BJ (cell line): ENCODE results near the gene DRG1. TPM values are rescaled to one million over a fixed set of nuclear protein-coding genes. Genes with fewer than 3 reads are reported as not detected.

Experiments used
- CTCF ChIA-PET: fragments of 350-600 bp; formaldehyde crosslinking; extraction: SDS; loops from one replicate; lab custom pipeline; 2021; ENCODE audit warnings: antibody characterized with exemption, inconsistent platforms; lab: Yijun Ruan, JAX
- POLR2A ChIA-PET: fragments of 300-600 bp; sonication (Branson Sonifier 250); formaldehyde crosslinking; extraction: SDS; loops from one replicate; lab custom pipeline; 2021; ENCODE audit warnings: antibody characterized with exemption; lab: Charles Lee
- DNase-seq: peaks from one replicate; pipeline ENCODE4 v3.0.0-alpha.2; 2011; ENCODE audit warnings: low read depth
- H3K27me3 ChIP-seq: 2 replicates; pipeline ENCODE4 v1.6.0; 2011; ENCODE audit warnings: low read length; ENCODE audit not compliant: control insufficient read depth, insufficient read depth
- H3K36me3 ChIP-seq: 2 replicates; pipeline ENCODE4 v1.5.1; 2011; ENCODE audit warnings: low read length; ENCODE audit not compliant: control insufficient read depth, insufficient read depth
- H3K4me3 ChIP-seq: 2 replicates; pipeline ENCODE4 v1.5.1; 2011; ENCODE audit warnings: low read depth, mild to moderate bottlenecking, control low read depth, low read length
- polyA plus RNA-seq: library from polyadenylated mRNA; depleted of rRNA; stranded (reverse); fragments of >200 nt; gene quantifications from 2 replicates; pipeline ENCODE4 v1.2.3, GENCODE V29; 2011
- TF ChIP-seq, protein P1 (sequence below): IDR thresholded peaks from 2 replicates; pipeline ENCODE4 v1.5.1; 2011; ENCODE audit warnings: low read depth, mild to moderate bottlenecking, control low read depth, inconsistent platforms, low read length, moderate library complexity; ENCODE audit not compliant: insufficient read depth

DRG1 gene
- polyA plus RNA-seq, 1 experiment = 70.8 TPM

DNA sequence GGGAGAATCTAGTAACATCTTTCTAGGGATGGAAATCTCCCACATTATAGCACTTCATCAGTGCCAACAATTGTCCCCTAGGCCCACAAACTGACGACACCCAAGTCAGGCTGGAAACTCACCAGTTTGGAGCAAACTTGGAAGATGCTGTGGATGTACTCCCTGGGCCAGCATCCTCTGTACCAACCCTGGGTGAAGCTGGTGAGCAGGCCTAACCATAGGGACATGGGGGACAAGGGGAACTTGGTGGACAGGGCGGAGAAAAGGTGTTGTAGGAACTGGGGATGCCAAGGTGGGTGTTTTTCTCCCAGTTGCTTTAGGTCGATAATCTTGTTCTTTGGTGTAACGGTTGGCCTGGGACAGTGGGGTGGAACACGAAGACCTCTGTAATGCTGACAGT lies 42.2 kb downstream of the DRG1 start:
- no peak for DNase-seq
- Histone ChIP-seq H3K27me3 (no peaks in the 10 kb centered on the region), H3K4me3 (no peak overlapping the region), H3K36me3 (peaks cover 33% of the 10 kb centered on the region)
- TF ChIP-seq, protein P1, sequence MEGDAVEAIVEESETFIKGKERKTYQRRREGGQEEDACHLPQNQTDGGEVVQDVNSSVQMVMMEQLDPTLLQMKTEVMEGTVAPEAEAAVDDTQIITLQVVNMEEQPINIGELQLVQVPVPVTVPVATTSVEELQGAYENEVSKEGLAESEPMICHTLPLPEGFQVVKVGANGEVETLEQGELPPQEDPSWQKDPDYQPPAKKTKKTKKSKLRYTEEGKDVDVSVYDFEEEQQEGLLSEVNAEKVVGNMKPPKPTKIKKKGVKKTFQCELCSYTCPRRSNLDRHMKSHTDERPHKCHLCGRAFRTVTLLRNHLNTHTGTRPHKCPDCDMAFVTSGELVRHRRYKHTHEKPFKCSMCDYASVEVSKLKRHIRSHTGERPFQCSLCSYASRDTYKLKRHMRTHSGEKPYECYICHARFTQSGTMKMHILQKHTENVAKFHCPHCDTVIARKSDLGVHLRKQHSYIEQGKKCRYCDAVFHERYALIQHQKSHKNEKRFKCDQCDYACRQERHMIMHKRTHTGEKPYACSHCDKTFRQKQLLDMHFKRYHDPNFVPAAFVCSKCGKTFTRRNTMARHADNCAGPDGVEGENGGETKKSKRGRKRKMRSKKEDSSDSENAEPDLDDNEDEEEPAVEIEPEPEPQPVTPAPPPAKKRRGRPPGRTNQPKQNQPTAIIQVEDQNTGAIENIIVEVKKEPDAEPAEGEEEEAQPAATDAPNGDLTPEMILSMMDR = no peak
- ChIA-PET POLR2A (interaction anchor here (0.6 kb wide), 1 partner anchor 10 kb away, joined by 13 read pairs; no protein-coding TSS in a partner anchor), CTCF (interaction anchor here (1.6 kb wide), 1 partner anchor 10 kb away, joined by 6 read pairs; no protein-coding TSS in a partner anchor)

DNA sequence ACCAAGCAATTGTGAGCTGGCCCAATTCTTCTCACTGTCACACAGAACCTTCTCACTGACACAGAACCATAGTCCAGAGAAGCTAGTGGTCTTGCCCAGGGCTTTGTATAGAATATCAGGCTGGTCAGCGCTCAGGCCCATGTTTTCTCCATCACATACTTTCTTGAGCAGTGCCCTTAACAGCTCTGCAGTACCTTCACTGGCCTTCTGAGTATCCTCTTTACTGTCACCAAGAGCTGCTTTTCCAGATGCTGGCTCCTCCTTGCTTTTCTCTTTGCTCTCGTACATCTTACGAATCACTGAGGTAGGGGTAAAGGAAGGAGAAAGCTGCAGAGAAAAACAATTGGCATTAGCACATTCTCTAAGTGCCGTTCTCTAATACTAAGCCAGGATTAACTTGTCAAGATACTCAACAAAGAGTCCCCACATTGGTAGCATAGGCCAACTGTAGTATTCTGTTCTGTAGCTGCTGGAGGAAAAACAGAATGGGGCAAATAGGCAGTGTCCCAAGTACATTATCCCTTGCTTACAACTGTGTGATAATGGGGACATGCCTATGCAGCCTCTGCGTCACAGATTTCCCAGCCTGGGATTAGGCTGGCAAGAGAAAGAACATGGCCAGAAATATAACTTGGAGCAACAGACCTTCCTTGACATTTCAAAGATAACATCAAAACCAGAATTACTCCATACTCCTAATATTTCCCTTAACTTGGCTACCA lies 43.5 kb downstream of the DRG1 start:
- H3K4me3 ChIP-seq = no peak overlapping the region
- H3K36me3 ChIP-seq = peaks cover 25% of the 10 kb centered on the region
- TF ChIP-seq, protein P1 = no peak
- ChIA-PET POLR2A (no interaction called here), CTCF (interaction anchor here (1.3 kb wide), 1 partner anchor 8 kb away, joined by 5 read pairs; no protein-coding TSS in a partner anchor)
- no peaks in the 10 kb centered on the region for H3K27me3 ChIP-seq
- no peak for DNase-seq

DNA sequence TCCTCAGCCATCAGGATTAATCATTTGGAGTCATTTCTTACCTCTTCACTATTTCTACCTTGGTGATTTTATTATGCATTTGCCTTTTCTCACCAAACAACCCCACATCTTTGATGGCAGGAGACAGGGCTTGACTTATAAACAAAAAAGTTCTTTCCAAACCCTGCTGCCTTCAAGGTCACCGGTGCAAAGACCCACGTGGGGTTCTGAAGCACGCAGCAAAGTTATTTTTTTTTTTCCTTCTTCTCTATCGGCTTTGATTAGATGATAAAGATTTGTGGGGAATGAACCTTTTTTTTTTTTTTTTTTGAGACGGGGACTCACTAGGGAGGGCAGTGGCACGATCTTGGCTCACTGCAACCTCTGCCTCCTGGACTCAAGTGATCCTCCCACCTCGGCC lies 44.1 kb downstream of the DRG1 start:
- DNase-seq = no peak
- H3K4me3 ChIP-seq = no peak overlapping the region
- POLR2A ChIA-PET = no interaction called here

DNA sequence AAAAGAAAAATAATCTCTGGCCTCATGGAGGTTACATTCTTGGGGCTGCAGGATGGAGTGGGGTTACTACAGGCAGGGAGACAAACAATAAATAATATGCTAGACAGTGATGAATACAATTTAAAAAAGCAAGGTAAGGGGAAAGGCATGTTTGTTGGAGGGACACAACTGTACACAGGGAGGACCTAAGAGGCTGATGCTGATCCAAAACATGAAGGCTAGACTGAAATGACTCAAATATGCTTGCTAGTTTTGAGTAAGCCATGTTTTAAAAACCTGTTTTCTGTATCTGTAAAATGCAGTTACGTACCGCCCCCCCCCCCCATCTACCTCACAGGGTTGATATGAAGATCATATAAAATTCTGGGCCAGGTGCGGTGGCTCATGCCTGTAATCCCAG lies 46.2 kb downstream of the DRG1 start:
- POLR2A ChIA-PET = no interaction called here
- H3K36me3 ChIP-seq = peaks cover 13% of the 10 kb centered on the region
- CTCF ChIA-PET = no interaction called here
- H3K27me3 ChIP-seq = no peaks in the 10 kb centered on the region
- TF ChIP-seq, protein P1 = no peak
- no peak overlapping the region for H3K4me3 ChIP-seq
- no peak for DNase-seq

More for the DNA sequence above, 44.1 kb downstream of the DRG1 start:
- H3K27me3 ChIP-seq = no peaks in the 10 kb centered on the region
- TF ChIP-seq, protein P1 = no peak
- H3K36me3 ChIP-seq = peaks cover 25% of the 10 kb centered on the region
- CTCF ChIA-PET = interaction anchor here (1.3 kb wide), 1 partner anchor 8 kb away, joined by 5 read pairs; no protein-coding TSS in a partner anchor

DNA sequence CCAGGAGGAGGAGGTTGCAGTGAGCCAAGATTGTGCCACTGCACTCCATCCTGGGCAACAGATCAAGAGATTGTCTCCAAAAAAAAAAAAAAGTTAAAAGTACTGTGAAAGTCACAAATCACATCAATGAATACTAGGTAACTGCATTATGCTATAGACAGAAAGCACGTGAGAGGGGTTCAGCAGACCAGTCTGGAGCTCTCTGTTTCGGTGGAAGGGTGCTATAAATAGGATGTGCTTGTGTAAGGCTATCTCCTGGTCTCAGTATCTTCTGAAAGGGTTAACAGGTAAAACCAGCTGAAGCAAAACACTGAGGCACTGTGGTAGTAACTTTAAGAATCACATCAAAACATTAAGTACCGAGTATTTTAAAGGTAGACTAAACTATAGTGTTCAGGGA lies 46.8 kb downstream of the DRG1 start:
- DNase-seq = no peak
- ChIA-PET CTCF (interaction anchor here (0.5 to 1.1 kb wide), 2 partner anchors 9 to 29 kb away, joined by 3 read pairs; no protein-coding TSS in a partner anchor), POLR2A (no interaction called here)
- TF ChIP-seq, protein P1 = no peak
- Histone ChIP-seq H3K27me3 (no peaks in the 10 kb centered on the region), H3K4me3 (no peak overlapping the region), H3K36me3 (peaks cover 10% of the 10 kb centered on the region)
